ENCODE data around the gene SMARCA2. TPM values are rescaled to one million over a fixed set of nuclear protein-coding genes. Genes with fewer than 3 reads are reported as not detected.

Gene SMARCA2
- total RNA-seq, 1 experiment from 2014 or later = 27.9 TPM

- H3K4me3 ChIP-seq (ENCODE audit: low read length) = no peak overlapping the region
- POLR2A ChIA-PET (ENCODE audit: unreplicated experiment) = no interaction called here
- H3K9ac ChIP-seq (ENCODE audit: low read length) = no peak overlapping the region
- peak; percentile 25 for DNase-seq
- no peaks in the 10 kb centered on the region for H3K79me2 ChIP-seq (ENCODE audit: low read length)
- no peaks in the 10 kb centered on the region for H3F3A ChIP-seq (ENCODE audit: low read length, unreplicated experiment)
- no peaks in the 10 kb centered on the region for H3K9me2 ChIP-seq (replicated peaks; ENCODE audit: low read length)
- H2AFZ ChIP-seq (ENCODE audit: low read length) = no peak overlapping the region
- no TSS peak for BruUV-seq (replicated peaks)
- CTCF ChIA-PET = no interaction called here
- H3K36me3 ChIP-seq (ENCODE audit: low read depth, low read length) = no peaks in the 10 kb centered on the region
- intact Hi-C loops (cut with micrococcal nuclease) = loop anchor here (5.0 kb wide), 1 partner anchor 493 kb away; no protein-coding TSS in a partner anchor
- H3K9me3 ChIP-seq (ENCODE audit: low read length) = no peaks in the 10 kb centered on the region
- H3K4me1 ChIP-seq (ENCODE audit: insufficient read depth, low read length) = peaks cover 4% of the 10 kb centered on the region; the same call in 1 of the 2 replicates
- no peaks in the 10 kb centered on the region for H4K20me1 ChIP-seq (ENCODE audit: low read length)
- peak; percentile 64 for ATAC-seq
- no peak overlapping the region for H3K27ac ChIP-seq (ENCODE audit: low read length)
- TF ChIP-seq EZH2phosphoT487 (IDR thresholded peaks at IDR 0.05; ENCODE audit: borderline replicate concordance, low read length) (no peak), CTCF (conservative IDR thresholded peaks at IDR 0.05; ENCODE audit: low read depth, low read length) (no peak), EZH2 (IDR thresholded peaks at IDR 0.05; ENCODE audit: low read length, unreplicated experiment) (no peak)
- no peaks in the 10 kb centered on the region for H3K27me3 ChIP-seq (ENCODE audit: low read length)
- H3K4me2 ChIP-seq (ENCODE audit: low read length) = no peak overlapping the region
Observed at GRCh38 chr9:2234371-2234893, 219.3 kb downstream of the SMARCA2 start.

- H3K9me3 ChIP-seq (ENCODE audit: low read length) = no peaks in the 10 kb centered on the region
- no peaks in the 10 kb centered on the region for H3K27me3 ChIP-seq (ENCODE audit: low read length)
- no TSS peak for BruUV-seq (replicated peaks)
- TF ChIP-seq EZH2phosphoT487 (IDR thresholded peaks at IDR 0.05; ENCODE audit: borderline replicate concordance, low read length) = no peak
- TF ChIP-seq CTCF (conservative IDR thresholded peaks at IDR 0.05; ENCODE audit: low read depth, low read length) = no peak
- TF ChIP-seq EZH2 (IDR thresholded peaks at IDR 0.05; ENCODE audit: low read length, unreplicated experiment) = no peak
- H3F3A ChIP-seq (ENCODE audit: low read length, unreplicated experiment) = no peaks in the 10 kb centered on the region
- H3K9ac ChIP-seq (ENCODE audit: low read length) = no peak overlapping the region
- H3K4me2 ChIP-seq (ENCODE audit: low read length) = no peak overlapping the region
- H4K20me1 ChIP-seq (ENCODE audit: low read length) = no peaks in the 10 kb centered on the region
- no peaks in the 10 kb centered on the region for H3K4me1 ChIP-seq (ENCODE audit: insufficient read depth, low read length)
- no peak for DNase-seq
- no peak overlapping the region for H3K27ac ChIP-seq (ENCODE audit: low read length)
- ChIA-PET POLR2A (ENCODE audit: unreplicated experiment) (no interaction called here), CTCF (no interaction called here)
- no peak overlapping the region for H2AFZ ChIP-seq (ENCODE audit: low read length)
- no peaks in the 10 kb centered on the region for H3K36me3 ChIP-seq (ENCODE audit: low read depth, low read length)
- H3K9me2 ChIP-seq (replicated peaks; ENCODE audit: low read length) = no peaks in the 10 kb centered on the region
- H3K79me2 ChIP-seq (ENCODE audit: low read length) = no peaks in the 10 kb centered on the region
- no peak overlapping the region for H3K4me3 ChIP-seq (ENCODE audit: low read length)
- ATAC-seq = no peak
- intact Hi-C loops (cut with micrococcal nuclease) = no loop called here
Observed at GRCh38 chr9:2235623-2236022, 220.5 kb downstream of the SMARCA2 start.

GRCh38 chr9:2236850-2237249 lies 221.7 kb downstream of the SMARCA2 start:
- intact Hi-C loops (cut with micrococcal nuclease) = no loop called here
- no peaks in the 10 kb centered on the region for H4K20me1 ChIP-seq (ENCODE audit: low read length)
- H3F3A ChIP-seq (ENCODE audit: low read length, unreplicated experiment) = no peaks in the 10 kb centered on the region
- no peak for ATAC-seq
- no peak overlapping the region for H3K4me2 ChIP-seq (ENCODE audit: low read length)
- CTCF ChIA-PET = no interaction called here
- no peaks in the 10 kb centered on the region for H3K79me2 ChIP-seq (ENCODE audit: low read length)
- no peaks in the 10 kb centered on the region for H3K4me1 ChIP-seq (ENCODE audit: insufficient read depth, low read length)
- H3K27ac ChIP-seq (ENCODE audit: low read length) = no peak overlapping the region
- H3K9me3 ChIP-seq (ENCODE audit: low read length) = no peaks in the 10 kb centered on the region
- BruUV-seq (replicated peaks) = no TSS peak
- H3K27me3 ChIP-seq (ENCODE audit: low read length) = no peaks in the 10 kb centered on the region
- no peak for DNase-seq
- TF ChIP-seq CTCF (conservative IDR thresholded peaks at IDR 0.05; ENCODE audit: low read depth, low read length) (no peak), EZH2phosphoT487 (IDR thresholded peaks at IDR 0.05; ENCODE audit: borderline replicate concordance, low read length) (no peak), EZH2 (IDR thresholded peaks at IDR 0.05; ENCODE audit: low read length, unreplicated experiment) (no peak)
- H3K9me2 ChIP-seq (replicated peaks; ENCODE audit: low read length) = no peaks in the 10 kb centered on the region
- no peaks in the 10 kb centered on the region for H3K36me3 ChIP-seq (ENCODE audit: low read depth, low read length)
- POLR2A ChIA-PET (ENCODE audit: unreplicated experiment) = no interaction called here
- no peak overlapping the region for H3K9ac ChIP-seq (ENCODE audit: low read length)
- no peak overlapping the region for H2AFZ ChIP-seq (ENCODE audit: low read length)
- H3K4me3 ChIP-seq (ENCODE audit: low read length) = no peak overlapping the region

Data from PC-3 (cell line).